ENCODE results near the gene CDX2.
A peak's percentile ranks its signal among the peaks of the same experiment; 100 is the strongest.
"Not testable (repeated sequence)": the region's sequence is repeated elsewhere in the genome, so short reads cannot be mapped to it uniquely, and the experiment has no call there.

The CDX2 gene

GRCh38 chr13:27969082-27969865 lies at the start of gene CDX2:
TSS of gene CDX2 (minus strand) at chr13:27969315. CDS start at chr13:27969006, 309 bp downstream.
- DNase-seq = no peak

- DNase-seq = no peak
Measured at GRCh38 chr13:28014301-28014700, 45.2 kb upstream of the CDX2 start.

GRCh38 chr13:28013482-28013881 lies 44.4 kb upstream of the CDX2 start:
- DNase-seq = no peak

GRCh38 chr13:28012896-28013295 lies 43.8 kb upstream of the CDX2 start:
- no peak for DNase-seq

GRCh38 chr13:28012383-28012782 lies 43.3 kb upstream of the CDX2 start:
- no peak for DNase-seq

- DNase-seq = no peak
Measured at GRCh38 chr13:28010046-28010445, 40.9 kb upstream of the CDX2 start.

- DNase-seq = not testable (repeated sequence)
Measured at GRCh38 chr13:28005016-28005415, 35.9 kb upstream of the CDX2 start.

- DNase-seq = no peak
Measured at GRCh38 chr13:28002886-28003698, 34.0 kb upstream of the CDX2 start.

- DNase-seq = no peak
Measured at GRCh38 chr13:28001837-28002473, 32.8 kb upstream of the CDX2 start.

- DNase-seq = no peak
Measured at GRCh38 chr13:28001049-28001448, 31.9 kb upstream of the CDX2 start.

- no peak for DNase-seq
Measured at GRCh38 chr13:28000567-28000966, 31.5 kb upstream of the CDX2 start.

- peak; percentile 33 for DNase-seq
Measured at GRCh38 chr13:27997904-27998522, 28.9 kb upstream of the CDX2 start.

GRCh38 chr13:27991881-27992280 lies 22.8 kb upstream of the CDX2 start:
- DNase-seq = no peak

GRCh38 chr13:27988520-27988919 lies 19.4 kb upstream of the CDX2 start, which contains the start of gene URAD:
TSS of gene URAD (minus strand) at chr13:27988693. CDS start at chr13:27988637, 56 bp downstream.
- DNase-seq = no peak

- no peak for DNase-seq
Measured at GRCh38 chr13:27985600-27985999, 16.5 kb upstream of the CDX2 start.

GRCh38 chr13:27982361-27982760 lies 13.2 kb upstream of the CDX2 start:
- no peak for DNase-seq

- DNase-seq = no peak
Measured at GRCh38 chr13:27981006-27981708, 12.0 kb upstream of the CDX2 start.

- no peak for DNase-seq
Measured at GRCh38 chr13:27980280-27980998, 11.3 kb upstream of the CDX2 start.

- DNase-seq = no peak
Measured at GRCh38 chr13:27979765-27980279, 10.7 kb upstream of the CDX2 start.

GRCh38 chr13:27979001-27979643 lies 10.0 kb upstream of the CDX2 start:
- DNase-seq = no peak
